Cardiac fibroblast (primary cell): ENCODE results near the gene RAP1GAP.

ENCODE experiments used
- DNase-seq, 2 donors: peaks; one replicate each; pipeline versions ENCODE4 v3.0.0 to v3.0.0-alpha.2; 2010; ENCODE audit warnings: low read depth in 2 of 2
- H3K4me3 ChIP-seq, 2 donors: replicated peaks in 1 of 2; 1 replicate in 1 of 2; 2 replicates in 1 of 2; pipeline ENCODE4 v1.5.1; 2011; ENCODE audit warnings: low read depth in 2 of 2, low read length in 2 of 2, mild to moderate bottlenecking in 2 of 2, moderate library complexity in 1 of 2
- CTCF ChIP-seq: IDR thresholded peaks from one replicate; pipeline ENCODE4 v1.5.1; 2011; ENCODE audit warnings: low read depth, mild to moderate bottlenecking, low read length, inconsistent platforms

RAP1GAP gene

DNA sequence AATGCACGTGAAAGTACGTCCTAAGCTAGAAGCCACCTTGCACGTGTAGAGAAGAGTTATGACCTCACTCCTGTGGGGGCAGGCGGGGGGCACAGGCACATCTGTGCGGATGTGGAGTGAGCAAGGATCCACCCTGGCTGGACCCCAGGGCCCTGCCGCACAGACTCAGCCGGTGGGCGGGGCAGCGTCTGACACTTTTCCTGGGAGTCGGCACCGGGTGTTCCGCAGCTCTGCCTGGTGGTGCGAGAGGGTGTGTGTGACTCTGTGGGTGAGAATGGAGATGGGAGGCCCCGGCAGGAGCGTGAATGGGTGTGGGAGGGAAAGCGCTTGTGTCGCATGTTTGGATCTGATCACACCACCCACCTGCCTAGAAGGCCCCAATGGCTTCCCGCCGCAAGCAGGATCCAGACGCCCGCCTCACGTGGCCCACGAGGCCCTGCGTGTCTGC lies 29.5 kb downstream of the RAP1GAP start:
- no peak for TF ChIP-seq CTCF
- no peak overlapping the region for H3K4me3 ChIP-seq
- DNase-seq, result peak in 1 of 2 donors; percentile 10

GRCh38 chr1:21638531-21639341 lies 30.4 kb downstream of the RAP1GAP start:
- no peak overlapping the region for H3K4me3 ChIP-seq
- peak in 1 of 2 donors; percentile 25 for DNase-seq
- no peak for TF ChIP-seq CTCF

DNA sequence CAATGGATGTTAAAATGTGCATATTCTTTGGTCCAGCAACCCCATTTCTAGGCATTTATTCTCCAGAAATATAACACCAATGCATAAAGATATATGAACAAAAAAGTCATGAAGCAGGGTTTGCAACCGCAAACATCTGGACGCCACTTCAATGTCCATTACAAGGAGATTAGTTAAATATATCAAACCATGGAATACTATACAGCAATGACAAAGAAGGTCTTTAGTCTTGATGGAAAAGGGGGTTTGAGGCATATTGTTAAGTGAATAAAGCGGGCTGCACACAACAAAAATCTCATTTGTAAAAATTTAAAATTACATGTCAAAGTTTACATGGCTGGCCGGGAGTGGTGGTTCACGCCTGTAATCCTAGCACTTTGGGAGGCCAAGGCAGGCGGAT lies 31.6 kb downstream of the RAP1GAP start:
- H3K4me3 ChIP-seq, result no peak overlapping the region
- no peak for TF ChIP-seq CTCF
- DNase-seq, result no peak

GRCh38 chr1:21636029-21636428 lies 33.1 kb downstream of the RAP1GAP start:
- no peak for TF ChIP-seq CTCF
- no peak for DNase-seq
- H3K4me3 ChIP-seq, result no peak overlapping the region

DNA sequence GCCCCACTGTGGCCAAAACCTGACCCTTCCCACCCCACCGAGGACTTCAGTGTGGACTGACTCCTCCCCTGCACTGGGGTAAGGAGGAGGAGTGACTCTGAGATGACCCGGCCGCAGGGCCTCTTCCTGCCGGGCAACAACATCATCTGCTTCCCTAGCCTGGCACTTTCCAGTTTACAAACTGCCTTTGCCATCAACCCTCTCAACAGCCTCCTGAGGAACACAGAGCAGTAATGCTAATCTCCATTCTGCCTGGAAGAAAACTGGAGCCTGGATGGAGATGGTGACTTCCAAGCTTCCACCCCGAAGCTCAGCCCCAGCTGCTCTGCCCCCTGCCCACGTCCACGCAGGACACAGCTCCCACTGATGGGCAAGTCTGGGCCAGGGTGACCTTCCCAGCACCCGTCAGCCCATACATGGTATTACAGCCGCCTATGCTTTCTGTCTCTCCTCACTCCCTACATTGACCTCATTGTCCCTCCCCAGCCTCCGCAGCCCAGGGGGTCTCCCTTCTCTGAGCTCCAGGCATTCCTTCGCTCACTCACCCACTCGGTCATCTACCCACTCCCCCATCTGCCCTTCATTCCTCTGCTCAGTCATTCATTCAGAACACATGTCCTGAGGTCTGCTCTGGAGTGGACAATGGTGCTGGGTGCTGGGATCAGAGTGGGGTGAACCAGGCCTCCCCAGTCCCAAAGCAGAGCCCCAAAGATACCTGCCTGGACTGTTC lies 34.2 kb downstream of the RAP1GAP start:
- DNase-seq, result no peak

More for the DNA sequence above, 34.2 kb downstream of the RAP1GAP start:
- no peak for TF ChIP-seq CTCF
- no peak overlapping the region for H3K4me3 ChIP-seq
